Measurements from ENCODE around the gene IGSF21. TPM values are rescaled to one million over a fixed set of nuclear protein-coding genes. Genes with fewer than 3 reads are reported as not detected.
A peak's percentile ranks its signal among the peaks of the same experiment; 100 is the strongest.

IGSF21 gene
- total RNA-seq, 1 donor from 2014 or later = not detected

DNA sequence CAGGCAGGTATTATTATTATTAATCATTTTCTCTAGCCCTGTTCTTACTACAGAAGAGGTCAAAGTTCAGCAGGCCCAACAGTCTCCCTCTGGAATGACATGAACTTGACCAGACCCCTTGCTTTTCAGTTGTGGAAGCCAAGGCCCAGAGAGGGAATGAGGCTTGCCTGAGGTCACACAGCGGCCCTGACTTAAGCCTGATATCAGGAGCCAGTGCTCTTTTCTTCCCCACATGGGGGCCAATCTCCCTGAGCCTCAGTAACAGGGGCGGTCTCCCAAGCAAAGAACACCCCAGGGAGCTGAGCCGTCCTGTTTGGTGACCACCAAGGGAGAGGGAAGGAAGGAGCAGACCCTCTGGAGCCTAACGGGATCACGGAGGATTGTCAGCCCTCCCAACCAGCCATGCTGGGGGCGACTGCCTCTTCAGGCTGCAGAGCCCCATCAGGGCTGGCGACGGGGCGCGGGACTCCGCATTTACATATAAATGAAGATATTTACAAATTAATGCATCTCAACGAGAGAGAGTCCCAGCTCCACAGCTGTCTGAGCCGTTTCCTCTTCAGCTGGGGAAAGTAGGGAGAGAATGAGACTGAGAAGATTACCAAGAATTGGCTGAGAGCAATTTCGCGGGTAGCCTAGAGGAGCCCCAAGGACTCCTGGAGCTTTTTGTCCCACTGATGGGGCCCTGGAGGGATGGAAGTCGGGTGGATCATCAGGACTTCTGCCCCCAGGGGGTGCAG lies 187.0 kb downstream of the IGSF21 start:
- no peak overlapping the region for H3K27ac Mint-ChIP-seq
- H3K9me3 Mint-ChIP-seq (ENCODE audit: low read depth) = no peaks in the 10 kb centered on the region
- TF ChIP-seq, protein P1, sequence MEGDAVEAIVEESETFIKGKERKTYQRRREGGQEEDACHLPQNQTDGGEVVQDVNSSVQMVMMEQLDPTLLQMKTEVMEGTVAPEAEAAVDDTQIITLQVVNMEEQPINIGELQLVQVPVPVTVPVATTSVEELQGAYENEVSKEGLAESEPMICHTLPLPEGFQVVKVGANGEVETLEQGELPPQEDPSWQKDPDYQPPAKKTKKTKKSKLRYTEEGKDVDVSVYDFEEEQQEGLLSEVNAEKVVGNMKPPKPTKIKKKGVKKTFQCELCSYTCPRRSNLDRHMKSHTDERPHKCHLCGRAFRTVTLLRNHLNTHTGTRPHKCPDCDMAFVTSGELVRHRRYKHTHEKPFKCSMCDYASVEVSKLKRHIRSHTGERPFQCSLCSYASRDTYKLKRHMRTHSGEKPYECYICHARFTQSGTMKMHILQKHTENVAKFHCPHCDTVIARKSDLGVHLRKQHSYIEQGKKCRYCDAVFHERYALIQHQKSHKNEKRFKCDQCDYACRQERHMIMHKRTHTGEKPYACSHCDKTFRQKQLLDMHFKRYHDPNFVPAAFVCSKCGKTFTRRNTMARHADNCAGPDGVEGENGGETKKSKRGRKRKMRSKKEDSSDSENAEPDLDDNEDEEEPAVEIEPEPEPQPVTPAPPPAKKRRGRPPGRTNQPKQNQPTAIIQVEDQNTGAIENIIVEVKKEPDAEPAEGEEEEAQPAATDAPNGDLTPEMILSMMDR (IDR thresholded peaks at IDR 0.05; ENCODE audit: unreplicated experiment) = no peak
- no peaks in the 10 kb centered on the region for H3K36me3 Mint-ChIP-seq (ENCODE audit: insufficient read depth)
- H3K4me3 Mint-ChIP-seq (ENCODE audit: low read depth) = no peak overlapping the region
- peaks cover 10% of the 10 kb centered on the region for H3K4me1 Mint-ChIP-seq (ENCODE audit: low read depth)
- H3K27me3 Mint-ChIP-seq = peaks cover 46% of the 10 kb centered on the region
- DNase-seq (ENCODE audit: low spot score, unreplicated experiment) = no peak

DNA sequence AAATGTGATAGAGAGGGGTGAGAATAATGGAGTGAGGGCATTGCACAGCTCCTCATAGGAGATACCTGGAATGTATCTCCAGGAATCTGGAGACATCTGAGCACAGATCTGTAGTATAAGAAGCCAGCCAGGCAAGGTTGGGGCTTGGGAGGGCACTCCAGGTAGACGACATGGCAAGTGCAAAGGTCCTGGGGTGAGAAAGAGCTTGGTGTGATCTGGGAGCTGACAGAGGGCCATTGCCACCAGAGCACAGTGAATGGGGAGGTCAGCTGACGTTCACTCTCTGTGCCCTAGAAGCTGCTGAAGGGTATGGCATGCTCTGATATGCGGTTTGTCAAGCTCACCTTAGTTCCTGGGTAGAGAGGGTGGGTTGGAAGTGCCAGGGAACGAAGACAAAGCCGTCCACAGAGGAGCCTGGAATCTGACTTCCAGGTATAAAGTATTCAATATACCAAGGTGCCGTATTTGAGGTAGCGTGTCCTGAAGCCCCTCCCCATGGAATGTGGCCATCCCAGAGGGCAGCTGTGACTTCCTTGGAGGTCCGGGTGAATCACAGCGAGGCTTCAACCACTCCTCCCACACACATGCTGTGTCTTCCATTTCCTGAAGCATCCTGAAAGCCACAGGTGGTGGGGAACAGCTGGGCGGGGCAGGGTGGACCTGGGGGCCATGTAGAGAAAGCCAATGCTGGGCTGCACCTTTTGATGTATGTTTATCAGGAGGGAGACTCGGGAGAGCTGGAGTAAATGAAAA lies 190.5 kb downstream of the IGSF21 start:
- no peak overlapping the region for H3K4me3 Mint-ChIP-seq (ENCODE audit: low read depth)
- TF ChIP-seq, protein P1 (IDR thresholded peaks at IDR 0.05; ENCODE audit: unreplicated experiment) = no peak
- no peaks in the 10 kb centered on the region for H3K9me3 Mint-ChIP-seq (ENCODE audit: low read depth)
- DNase-seq (ENCODE audit: low spot score, unreplicated experiment) = no peak
- H3K27me3 Mint-ChIP-seq = peaks cover 34% of the 10 kb centered on the region
- no peaks in the 10 kb centered on the region for H3K36me3 Mint-ChIP-seq (ENCODE audit: insufficient read depth)
- peak overlapping the region; percentile 15 for H3K27ac Mint-ChIP-seq
- peaks cover 11% of the 10 kb centered on the region for H3K4me1 Mint-ChIP-seq (ENCODE audit: low read depth)

DNA sequence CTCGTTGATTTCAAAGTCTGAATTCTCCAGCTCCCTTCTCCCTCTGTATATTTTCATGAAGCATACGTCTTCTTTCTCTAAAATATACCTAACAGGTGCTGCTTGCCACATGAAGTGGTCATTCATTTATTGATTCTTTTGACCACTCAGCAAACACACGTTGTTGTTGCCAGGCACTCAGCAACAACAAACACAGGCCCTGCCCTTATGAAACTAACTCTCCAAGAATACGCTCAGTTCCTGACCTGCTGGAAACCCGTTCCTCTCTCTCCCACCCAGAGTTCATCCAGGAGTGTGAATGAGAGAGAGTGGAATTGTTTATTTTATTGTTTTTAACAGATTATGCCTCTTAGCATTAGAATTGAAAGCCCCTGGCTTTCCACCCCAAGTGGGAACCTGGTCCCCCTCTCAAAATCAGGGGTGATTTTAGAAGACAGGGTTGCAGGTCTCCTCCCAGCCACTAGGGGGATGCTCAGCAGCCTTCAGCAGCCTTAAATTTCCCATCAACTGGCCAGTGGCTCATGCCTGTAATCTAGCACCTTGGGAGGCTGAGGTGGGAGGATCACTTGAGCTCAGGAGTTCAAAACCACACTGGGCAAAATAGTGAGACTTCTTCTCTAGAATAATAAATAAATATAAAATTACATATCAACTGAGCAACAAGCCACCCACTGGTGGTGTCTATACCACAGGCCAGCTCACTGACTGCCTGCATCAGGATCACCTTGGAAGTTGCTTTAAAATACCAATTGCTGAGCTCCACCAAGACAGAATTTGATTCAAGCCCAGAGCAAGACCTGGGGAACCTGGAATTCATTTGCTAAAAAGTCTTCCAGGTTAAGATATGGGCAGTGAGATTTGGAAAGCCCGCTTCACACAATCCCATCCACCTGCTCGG lies 192.1 kb downstream of the IGSF21 start:
- Mint-ChIP-seq H3K9me3 (ENCODE audit: low read depth) (no peaks in the 10 kb centered on the region), H3K4me3 (ENCODE audit: low read depth) (no peak overlapping the region), H3K27ac (peak overlapping the region; percentile 88), H3K36me3 (ENCODE audit: insufficient read depth) (no peaks in the 10 kb centered on the region), H3K27me3 (peaks cover 25% of the 10 kb centered on the region), H3K4me1 (ENCODE audit: low read depth) (peaks cover 11% of the 10 kb centered on the region)
- DNase-seq (ENCODE audit: low spot score, unreplicated experiment) = no peak
- TF ChIP-seq, protein P1 (IDR thresholded peaks at IDR 0.05; ENCODE audit: unreplicated experiment) = peak; percentile 82

DNA sequence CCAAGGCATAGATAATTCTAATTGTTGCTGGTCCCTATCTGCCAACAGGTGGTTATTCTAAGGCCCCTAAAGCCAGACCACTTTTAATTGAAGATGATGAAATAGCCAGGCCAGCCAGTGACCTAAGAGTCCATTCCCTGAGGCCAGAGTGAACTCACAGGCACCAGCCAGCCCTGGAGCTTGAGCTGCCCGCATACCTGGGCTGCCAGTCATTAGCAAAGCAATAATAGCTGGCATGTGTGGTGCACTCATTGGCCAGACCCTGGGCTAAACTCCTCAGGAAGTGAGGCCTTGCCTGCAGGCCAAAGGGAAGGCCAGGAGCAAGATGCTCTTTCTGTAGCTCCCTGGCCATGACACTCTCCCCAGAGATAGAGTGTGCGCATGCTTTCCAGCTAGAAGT lies 192.8 kb downstream of the IGSF21 start:
- Mint-ChIP-seq H3K27ac (no peak overlapping the region), H3K36me3 (ENCODE audit: insufficient read depth) (no peaks in the 10 kb centered on the region), H3K27me3 (peaks cover 19% of the 10 kb centered on the region), H3K4me1 (ENCODE audit: low read depth) (peaks cover 11% of the 10 kb centered on the region), H3K4me3 (ENCODE audit: low read depth) (no peak overlapping the region), H3K9me3 (ENCODE audit: low read depth) (no peaks in the 10 kb centered on the region)
- TF ChIP-seq, protein P1 (IDR thresholded peaks at IDR 0.05; ENCODE audit: unreplicated experiment) = no peak
- no peak for DNase-seq (ENCODE audit: low spot score, unreplicated experiment)
